LNCAP (cell line): Measurements from ENCODE around the gene ABHD14A.

ENCODE experiments used
- CTCF ChIP-seq: fragments of 450-650 bp; IDR thresholded peaks from 2 replicates; pipeline ENCODE4 v1.5.1; 2017; ENCODE audit warnings: mild to moderate bottlenecking

Gene ABHD14A

DNA sequence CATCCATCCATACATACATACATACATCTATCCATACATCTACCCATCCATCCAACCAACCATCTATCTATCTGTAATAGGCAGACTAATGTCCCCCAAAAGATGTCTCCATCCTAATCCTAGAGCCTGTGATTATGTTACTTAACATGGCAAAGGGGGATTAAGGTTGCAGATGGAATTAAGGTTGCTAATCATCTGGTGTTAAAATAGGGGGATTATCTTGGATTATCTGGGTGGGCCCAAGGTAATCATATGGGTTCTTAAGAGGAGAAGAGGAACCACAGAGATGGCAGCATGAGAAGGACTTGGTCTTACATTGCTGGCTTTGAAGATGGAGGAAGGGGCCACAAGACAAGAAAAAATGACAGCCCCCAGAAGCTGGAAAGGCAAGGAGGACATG, 35.6 kb downstream of the ABHD14A start:
- no peak for TF ChIP-seq CTCF

DNA sequence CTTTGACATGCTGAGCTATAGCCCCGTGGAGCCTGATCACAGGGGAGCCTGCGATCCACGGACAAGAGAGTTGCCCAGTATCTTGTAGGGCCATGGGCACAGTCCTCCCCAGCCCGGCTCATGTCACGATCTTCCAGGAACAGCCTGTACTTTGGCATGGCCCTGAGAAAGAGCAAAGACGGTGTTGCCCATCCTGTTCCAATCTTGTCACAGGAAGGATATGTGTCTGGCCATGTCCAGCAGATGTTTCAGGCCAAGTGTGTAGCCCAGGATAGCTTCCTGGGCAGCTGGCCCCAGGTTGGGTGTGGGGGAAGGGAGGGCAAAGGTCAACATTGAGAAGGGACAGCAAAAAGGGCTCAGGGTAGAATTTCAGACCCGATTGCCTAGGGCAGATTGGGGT, 37.8 kb downstream of the ABHD14A start:
- TF ChIP-seq CTCF, result no peak

- no peak for TF ChIP-seq CTCF
Observed at GRCh38 chr3:52013802-52014598, 39.1 kb downstream of the ABHD14A start.

DNA sequence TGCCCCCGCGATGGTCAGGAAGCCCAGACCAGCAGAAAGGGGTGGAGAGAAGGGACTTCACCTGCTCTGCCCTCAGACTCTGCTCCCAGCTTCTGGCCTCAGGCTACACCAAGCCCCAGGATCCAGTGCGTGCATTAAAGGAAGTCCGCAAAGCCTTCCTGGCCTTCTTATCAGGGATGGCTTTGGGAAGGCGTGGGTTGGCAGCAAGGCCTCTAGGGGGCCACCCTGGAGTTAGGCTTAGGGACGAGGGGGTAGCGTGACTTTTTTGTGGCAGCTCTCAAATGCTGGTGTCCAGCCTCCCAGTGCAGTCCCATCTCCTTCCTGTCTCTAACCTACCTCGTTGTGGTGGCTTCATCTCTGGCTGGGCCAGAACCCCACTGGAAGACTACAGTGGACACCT, 39.7 kb downstream of the ABHD14A start:
- TF ChIP-seq CTCF, result no peak

DNA sequence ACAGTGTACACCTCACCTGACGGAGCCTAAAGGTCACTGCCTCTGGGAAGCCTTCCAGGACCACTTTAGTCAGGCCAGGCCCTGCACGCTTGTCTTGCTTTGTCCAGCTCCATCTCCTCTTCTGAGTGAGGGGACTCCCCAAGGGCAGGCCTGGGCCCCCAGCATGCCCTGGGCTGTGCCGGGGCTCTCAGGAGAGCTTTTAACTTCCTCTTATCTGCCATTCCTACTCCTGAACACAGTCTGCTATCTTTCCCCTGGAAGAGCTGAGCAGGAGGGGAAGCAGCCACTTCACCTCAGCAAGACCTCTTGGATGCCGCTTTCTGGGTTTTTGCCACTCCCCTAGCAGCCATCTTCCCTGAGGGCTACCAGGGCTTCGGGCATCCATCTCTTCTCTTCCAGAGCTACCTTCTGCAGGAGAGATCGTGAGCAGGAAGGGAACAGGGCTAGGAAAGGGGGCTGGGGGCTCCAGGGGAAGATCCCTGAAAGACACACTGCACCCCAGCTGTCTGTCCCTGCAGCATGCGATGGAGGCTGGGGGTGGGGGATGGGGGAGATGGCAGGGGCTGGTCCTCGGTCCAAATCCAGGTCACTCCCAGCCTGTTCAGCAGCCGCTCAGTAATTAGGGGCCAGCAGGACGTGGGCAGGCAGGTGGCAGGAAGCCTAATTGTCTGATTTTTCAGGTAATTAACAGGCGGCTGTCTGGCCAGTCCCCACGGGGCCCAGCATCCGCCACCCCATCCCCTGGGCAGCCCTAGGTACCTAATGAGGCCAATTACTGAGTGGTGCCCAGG, 40.8 kb downstream of the ABHD14A start:
- TF ChIP-seq CTCF, result no peak

GRCh38 chr3:52017586-52017985, 42.7 kb downstream of the ABHD14A start:
- TF ChIP-seq CTCF, result no peak

DNA sequence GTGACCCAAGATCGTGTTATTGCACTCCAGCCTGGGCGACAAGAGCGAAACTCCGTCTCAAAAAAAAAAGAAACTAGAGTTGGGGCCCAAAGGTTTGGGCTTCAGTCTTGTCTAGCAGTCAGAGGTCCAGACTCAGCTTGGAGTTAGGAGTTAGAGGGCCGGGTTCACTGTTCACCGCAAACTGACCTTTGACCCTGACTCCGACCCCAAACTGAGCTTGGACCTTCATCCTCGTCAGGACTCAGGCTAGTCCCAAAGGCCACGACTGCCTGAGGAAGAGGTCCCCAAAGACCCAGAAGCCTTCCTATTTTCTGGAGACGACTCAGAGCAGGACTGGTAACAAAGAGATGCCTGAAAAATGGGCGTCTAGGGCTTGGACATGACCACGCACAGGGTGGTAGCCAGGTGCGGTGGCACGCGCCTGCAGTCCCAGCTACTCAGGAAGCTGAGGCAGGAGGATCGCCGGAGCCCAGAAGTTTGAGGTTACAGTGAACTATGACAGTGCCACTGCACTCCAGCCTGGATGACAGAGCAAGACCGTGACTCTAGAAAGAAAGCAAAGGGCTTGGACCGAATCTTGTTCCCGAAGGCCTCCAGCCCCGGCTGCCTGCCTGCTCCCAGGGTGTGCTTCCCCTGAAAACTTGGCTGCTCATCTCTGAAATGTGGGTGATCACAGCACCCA, 43.6 kb downstream of the ABHD14A start:
- TF ChIP-seq CTCF, result no peak
